K562 (cell line): ENCODE data around the gene LY6G6F. TPM values are rescaled to one million over a fixed set of nuclear protein-coding genes. Genes with fewer than 3 reads are reported as not detected.

Experiments used
- ARID3A ChIP-seq: IDR thresholded peaks from 2 replicates; pipeline ENCODE4 v1.6.1; 2012; ENCODE audit warnings: low read depth, low read length, improper control_type of control experiment, borderline replicate concordance
- ATF7 ChIP-seq: fragments of 450-650 bp; IDR thresholded peaks from 2 replicates; pipeline ENCODE4 v1.7.1; 2014; ENCODE audit warnings: mild to moderate bottlenecking, moderate library complexity
- DDX20 ChIP-seq: fragments of 450-650 bp; IDR thresholded peaks from 2 replicates; pipeline ENCODE4 v1.6.1; 2016; ENCODE audit warnings: missing genetic modification characterization, low read depth, mild to moderate bottlenecking, missing compliant biosample characterization, moderate library complexity
- HIVEP1 ChIP-seq: fragments of 250-450 bp; sonication (Bioruptor Pico); IDR thresholded peaks from 2 replicates; pipeline ENCODE4 v1.4.0; 2020; ENCODE audit warnings: mild to moderate bottlenecking
- PRDM10 ChIP-seq: fragments of 450-650 bp; IDR thresholded peaks from 2 replicates; pipeline ENCODE4 v1.6.1; 2018; ENCODE audit not compliant: partially characterized antibody
- ZBTB11 ChIP-seq, 3 experiments: fragments of 200-800 bp in 1 of 3; fragments of 250-450 bp in 1 of 3; fragments of 450-650 bp in 1 of 3; sonication (Bioruptor Pico) in 1 of 3; sonication (Bioruptor generic) in 1 of 3; formaldehyde crosslinking in 1 of 3; IDR thresholded peaks; 2 replicates each; pipeline versions ENCODE4 v1.6.1 to v1.8.0; 2016 to 2022; ENCODE audit warnings: mild to moderate bottlenecking in 2 of 3, missing genetic modification characterization in 2 of 3, missing compliant biosample characterization in 1 of 3, moderate library complexity in 1 of 3
- ZNF12 ChIP-seq: sonication (generic); formaldehyde crosslinking; IDR thresholded peaks from 2 replicates; pipeline ENCODE4 v1.4.0; 2020; ENCODE audit warnings: mild to moderate bottlenecking, missing genetic modification reagents
- ZNF165 ChIP-seq: fragments of 250-450 bp; sonication (Bioruptor Pico); IDR thresholded peaks from 2 replicates; pipeline ENCODE4 v1.4.0; 2020; ENCODE audit warnings: borderline replicate concordance
- ZNF277 ChIP-seq: fragments of 250-450 bp; sonication (Bioruptor Pico); IDR thresholded peaks from 2 replicates; pipeline ENCODE4 v1.8.0; 2022; ENCODE audit warnings: inconsistent platforms, mild to moderate bottlenecking, moderate library complexity, borderline replicate concordance
- ZNF282 ChIP-seq: sonication (generic); formaldehyde crosslinking; IDR thresholded peaks from 2 replicates; pipeline ENCODE4 v1.8.1; 2023; ENCODE audit warnings: missing genetic modification reagents
- ZNF444 ChIP-seq: fragments of 250-450 bp; sonication (Bioruptor Pico); IDR thresholded peaks from 2 replicates; pipeline ENCODE4 v1.4.0; 2020; ENCODE audit warnings: mild to moderate bottlenecking, moderate library complexity
- polyA plus RNA-seq, 8 experiments: library from polyadenylated mRNA; depleted of rRNA in 4 of 8; stranded (reverse) in 5 of 8; unstranded in 3 of 8; fragments of >200 nt; fragmentation: Nextera tagmentation in 2 of 8; fragmentation: Illumina TruSeq in 1 of 8; extraction: Ambion mirVana in 2 of 8; extraction: Trizol in 1 of 8; gene quantifications; 2 replicates each; pipeline versions ENCODE4 v1.2.1 to v1.2.3, GENCODE V29; 2011 to 2014; ENCODE audit warnings: inconsistent platforms in 1 of 8, missing spikeins in 1 of 8
- total RNA-seq, 7 experiments: library from RNA; depleted of rRNA in 6 of 7; stranded (reverse); fragments of >200 nt in 6 of 7; fragmentation: Illumina TruSeq in 2 of 7; extraction: Trizol in 2 of 7; gene quantifications; 2 replicates each; pipeline versions ENCODE4 v1.2.1 to v1.2.3, GENCODE V29; 2011 to 2021; ENCODE audit warnings: low replicate concordance in 1 of 7

Gene LY6G6F
- total and polyA plus RNA-seq, 9 of the 15 experiments (the other 6 are each of a cell fraction or from before 2014, with no cell fraction given): 0.14 to 0.50 (median 0.28) TPM; not detected in 2

- TF ChIP-seq ZBTB11 (CRISPR knock-in tag; IDR thresholded peaks at IDR 0.05) (no peak), ATF7 (no peak), ZNF282 (CRISPR knock-in tag) (no peak), DDX20 (tag) (no peak), ZNF444 (no peak), ZNF277 (CRISPR knock-in tag) (no peak), HIVEP1 (CRISPR knock-in tag) (no peak), ZNF12 (CRISPR knock-in tag) (no peak), ZNF165 (CRISPR knock-in tag) (no peak), PRDM10 (no peak), ARID3A (0 out of 2 replicates have a peak, but pooled peaks have one; percentile 14)
These were observed 22.9 kb downstream of the LY6G6F start (continued) for GRCh38 chr6:31729515-31729978.
